HepG2 (cell line): Measurements from ENCODE around the gene ATG4D. TPM values are rescaled to one million over a fixed set of nuclear protein-coding genes. Genes with fewer than 3 reads are reported as not detected.

Experiments used
- CBX5 ChIP-seq: sonication (generic); formaldehyde crosslinking; IDR thresholded peaks from 2 replicates; pipeline ENCODE4 v1.4.0; 2020; ENCODE audit warnings: missing genetic modification reagents, borderline replicate concordance
- ETV6 ChIP-seq: sonication (generic); formaldehyde crosslinking; conservative IDR thresholded peaks from 2 replicates; pipeline ENCODE4 v1.4.0; 2020; ENCODE audit warnings: missing genetic modification reagents
- HOXD1 ChIP-seq: sonication (generic); formaldehyde crosslinking; IDR thresholded peaks from 2 replicates; pipeline ENCODE4 v1.5.0; 2020; ENCODE audit warnings: missing genetic modification reagents
- IRF2 ChIP-seq: IDR thresholded peaks from 2 replicates; pipeline ENCODE4 v1.6.1; 2018; ENCODE audit warnings: missing genetic modification reagents, missing compliant biosample characterization
- POLR2AphosphoS5 ChIP-seq: IDR thresholded peaks from 2 replicates; pipeline ENCODE4 v1.6.1; 2012; ENCODE audit warnings: low read depth, low read length
- RAD51 ChIP-seq: fragments of 450-650 bp; IDR thresholded peaks from 2 replicates; pipeline ENCODE4 v1.6.1; 2016; ENCODE audit warnings: borderline replicate concordance
- REXO4 ChIP-seq: sonication (generic); formaldehyde crosslinking; IDR thresholded peaks from 2 replicates; pipeline ENCODE4 v1.8.0; 2022; ENCODE audit warnings: missing genetic modification reagents, mild to moderate bottlenecking, borderline replicate concordance
- SALL1 ChIP-seq: sonication (generic); formaldehyde crosslinking; IDR thresholded peaks from 2 replicates; pipeline ENCODE4 v1.8.0; 2022; ENCODE audit warnings: mild to moderate bottlenecking, missing genetic modification reagents
- SRSF9 ChIP-seq: fragments of 200-400 bp; formaldehyde crosslinking; IDR thresholded peaks from 2 replicates; pipeline ENCODE4 v1.6.1; 2018; ENCODE audit warnings: borderline replicate concordance, mild to moderate bottlenecking, low read depth, low read length; ENCODE audit not compliant: insufficient read depth, poor library complexity, severe bottlenecking
- SSRP1 ChIP-seq: IDR thresholded peaks from 2 replicates; pipeline ENCODE4 v1.6.1; 2016; ENCODE audit warnings: control low read depth
- TBP ChIP-seq: sonication (generic); formaldehyde crosslinking; IDR thresholded peaks from 2 replicates; pipeline ENCODE4 v1.5.0; 2020; ENCODE audit warnings: missing genetic modification reagents
- TOPORS ChIP-seq: sonication (generic); formaldehyde crosslinking; IDR thresholded peaks from 2 replicates; pipeline ENCODE4 v1.8.0; 2023; ENCODE audit warnings: mild to moderate bottlenecking, missing genetic modification reagents
- XBP1 ChIP-seq: sonication (generic); formaldehyde crosslinking; IDR thresholded peaks from 2 replicates; pipeline ENCODE4 v1.5.0; 2020; ENCODE audit warnings: missing genetic modification reagents
- YEATS2 ChIP-seq: sonication (generic); formaldehyde crosslinking; IDR thresholded peaks from 2 replicates; pipeline ENCODE4 v1.4.0; 2020; ENCODE audit warnings: missing genetic modification reagents, borderline replicate concordance
- ZFP36L1 ChIP-seq: sonication (generic); formaldehyde crosslinking; IDR thresholded peaks from 2 replicates; pipeline ENCODE4 v1.8.0; 2022; ENCODE audit warnings: mild to moderate bottlenecking, missing genetic modification reagents, moderate library complexity
- ZNF274 ChIP-seq: sonication (generic); formaldehyde crosslinking; IDR thresholded peaks from 2 replicates; pipeline ENCODE4 v1.5.1; 2020; ENCODE audit warnings: mild to moderate bottlenecking, missing genetic modification reagents
- ZNF3 ChIP-seq: IDR thresholded peaks from 2 replicates; pipeline ENCODE4 v1.7.0; 2017; ENCODE audit warnings: inconsistent platforms
- ZSCAN20 ChIP-seq: sonication (generic); formaldehyde crosslinking; IDR thresholded peaks from 2 replicates; pipeline ENCODE4 v1.4.0; 2020; ENCODE audit warnings: missing genetic modification reagents, mild to moderate bottlenecking, borderline replicate concordance
- ZSCAN30 ChIP-seq: sonication (generic); formaldehyde crosslinking; IDR thresholded peaks from 2 replicates; pipeline ENCODE4 v1.5.0; 2020; ENCODE audit warnings: mild to moderate bottlenecking, missing genetic modification reagents
- polyA plus RNA-seq, 8 experiments: library from polyadenylated mRNA; depleted of rRNA in 3 of 8; stranded (reverse) in 7 of 8; unstranded in 1 of 8; fragments of >200 nt; fragmentation: Illumina TruSeq in 4 of 8; extraction: Trizol in 4 of 8; gene quantifications; 2 replicates each; pipeline versions ENCODE4 v1.2.1 to v1.2.3, GENCODE V29; 2011 to 2016; ENCODE audit warnings: low read depth in 4 of 8, missing spikeins in 1 of 8, mixed read lengths in 1 of 8; ENCODE audit not compliant: insufficient read depth in 1 of 8
- total RNA-seq, 5 experiments: library from RNA; depleted of rRNA; stranded (reverse); fragments of >200 nt; fragmentation: Illumina TruSeq; extraction: Trizol; gene quantifications; 2 replicates each; pipeline ENCODE4 v1.2.3, GENCODE V29; 2016; ENCODE audit warnings: low read depth in 1 of 5
- TF ChIP-seq, protein P1 (sequence below): sonication (generic); formaldehyde crosslinking; IDR thresholded peaks from 2 replicates; pipeline ENCODE4 v1.4.0; 2020; ENCODE audit warnings: missing genetic modification reagents
- TF ChIP-seq, protein P2 (sequence below): sonication (generic); formaldehyde crosslinking; conservative IDR thresholded peaks from 2 replicates; pipeline ENCODE4 v1.8.0; 2022; ENCODE audit warnings: low read depth, missing genetic modification reagents
- TF ChIP-seq, protein P3 (sequence below): sonication (generic); formaldehyde crosslinking; IDR thresholded peaks from 2 replicates; pipeline ENCODE4 v1.8.0; 2022; ENCODE audit warnings: mild to moderate bottlenecking, missing genetic modification reagents, moderate library complexity
- TF ChIP-seq, protein P4 (sequence below): sonication (generic); formaldehyde crosslinking; IDR thresholded peaks from 2 replicates; pipeline ENCODE4 v1.8.0; 2022; ENCODE audit warnings: mild to moderate bottlenecking, missing genetic modification reagents, borderline replicate concordance

ATG4D gene
- total and polyA plus RNA-seq, 2 of the 13 experiments (the other 11 are each of a cell fraction or from before 2014, with no cell fraction given), result 17.8 to 19.0 TPM

DNA sequence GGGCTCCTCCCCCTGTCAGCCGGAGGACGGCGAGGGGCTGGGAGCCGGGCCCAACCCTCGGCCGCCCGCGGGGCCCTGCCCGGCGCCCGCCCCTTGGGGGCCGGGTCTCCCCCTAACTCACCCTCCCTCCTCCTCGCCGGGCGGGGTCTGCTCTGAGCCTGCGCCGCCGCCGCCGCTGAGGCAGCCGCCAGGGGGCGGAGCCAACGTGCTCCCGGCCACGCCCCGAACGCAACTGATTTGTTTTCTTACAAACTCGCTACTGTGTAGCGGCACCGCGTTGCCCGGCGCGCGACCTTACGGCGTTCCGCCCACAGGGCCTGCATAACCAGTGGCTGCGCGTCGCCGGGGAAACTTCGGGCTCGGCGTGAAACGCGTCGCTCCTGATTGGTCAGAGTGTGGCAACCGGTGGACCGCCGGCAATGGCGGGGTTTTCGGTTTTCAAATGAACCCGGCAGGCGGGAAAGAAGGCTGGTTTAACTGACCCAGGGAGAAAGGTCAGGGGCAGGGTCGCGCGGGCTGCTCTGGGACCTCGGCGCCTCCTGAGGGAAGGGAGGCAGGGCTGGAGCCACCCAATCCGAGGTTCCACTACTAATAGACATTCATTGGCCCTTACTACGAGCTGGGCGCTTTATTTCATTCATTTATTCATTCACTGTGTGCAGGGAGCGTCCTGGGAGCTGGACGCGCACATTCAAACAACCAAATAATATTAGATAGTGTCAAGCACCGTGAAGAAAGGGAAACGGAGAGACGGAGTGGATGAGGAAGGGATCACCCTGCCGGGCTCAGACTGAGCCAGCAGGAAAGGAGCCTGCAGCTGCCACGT, 25.3 kb downstream of the ATG4D start, which contains the start of gene CDKN2D (continued):
- peak; percentile 72; the same call in 1 of the 2 replicates for TF ChIP-seq YEATS2 (CRISPR knock-in tag)
- TF ChIP-seq IRF2 (CRISPR knock-in tag), result peak; percentile 63; the same call in 1 of the 2 replicates
- 0 out of 2 replicates have a peak, but pooled peaks have one; percentile 27 for TF ChIP-seq XBP1 (CRISPR knock-in tag)
- TF ChIP-seq SSRP1, result no peak
- TF ChIP-seq ZSCAN20 (CRISPR knock-in tag), result no peak; the same call in 1 of the 2 replicates
- peak; percentile 81; the same call in 1 of the 2 replicates for TF ChIP-seq REXO4
- TF ChIP-seq, protein P1, sequence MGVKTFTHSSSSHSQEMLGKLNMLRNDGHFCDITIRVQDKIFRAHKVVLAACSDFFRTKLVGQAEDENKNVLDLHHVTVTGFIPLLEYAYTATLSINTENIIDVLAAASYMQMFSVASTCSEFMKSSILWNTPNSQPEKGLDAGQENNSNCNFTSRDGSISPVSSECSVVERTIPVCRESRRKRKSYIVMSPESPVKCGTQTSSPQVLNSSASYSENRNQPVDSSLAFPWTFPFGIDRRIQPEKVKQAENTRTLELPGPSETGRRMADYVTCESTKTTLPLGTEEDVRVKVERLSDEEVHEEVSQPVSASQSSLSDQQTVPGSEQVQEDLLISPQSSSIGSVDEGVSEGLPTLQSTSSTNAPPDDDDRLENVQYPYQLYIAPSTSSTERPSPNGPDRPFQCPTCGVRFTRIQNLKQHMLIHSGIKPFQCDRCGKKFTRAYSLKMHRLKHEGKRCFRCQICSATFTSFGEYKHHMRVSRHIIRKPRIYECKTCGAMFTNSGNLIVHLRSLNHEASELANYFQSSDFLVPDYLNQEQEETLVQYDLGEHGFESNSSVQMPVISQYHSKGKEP (CRISPR knock-in tag), result no peak
- TF ChIP-seq TOPORS (CRISPR knock-in tag), result peak; percentile 93; the same call in 1 of the 2 replicates
- no peak; the same call in 1 of the 2 replicates for TF ChIP-seq SALL1 (CRISPR knock-in tag)
- TF ChIP-seq HOXD1, result no peak
- TF ChIP-seq ZNF3 (CRISPR knock-in tag), result no peak
- peak; percentile 100 for TF ChIP-seq ZFP36L1
- TF ChIP-seq ZNF274 (CRISPR knock-in tag), result no peak
- TF ChIP-seq, protein P2, sequence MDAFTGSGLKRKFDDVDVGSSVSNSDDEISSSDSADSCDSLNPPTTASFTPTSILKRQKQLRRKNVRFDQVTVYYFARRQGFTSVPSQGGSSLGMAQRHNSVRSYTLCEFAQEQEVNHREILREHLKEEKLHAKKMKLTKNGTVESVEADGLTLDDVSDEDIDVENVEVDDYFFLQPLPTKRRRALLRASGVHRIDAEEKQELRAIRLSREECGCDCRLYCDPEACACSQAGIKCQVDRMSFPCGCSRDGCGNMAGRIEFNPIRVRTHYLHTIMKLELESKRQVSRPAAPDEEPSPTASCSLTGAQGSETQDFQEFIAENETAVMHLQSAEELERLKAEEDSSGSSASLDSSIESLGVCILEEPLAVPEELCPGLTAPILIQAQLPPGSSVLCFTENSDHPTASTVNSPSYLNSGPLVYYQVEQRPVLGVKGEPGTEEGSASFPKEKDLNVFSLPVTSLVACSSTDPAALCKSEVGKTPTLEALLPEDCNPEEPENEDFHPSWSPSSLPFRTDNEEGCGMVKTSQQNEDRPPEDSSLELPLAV (CRISPR knock-in tag), result peak; percentile 94
- no peak for TF ChIP-seq TBP (CRISPR knock-in tag)
- TF ChIP-seq ZSCAN30 (CRISPR knock-in tag), result no peak
- TF ChIP-seq ETV6 (CRISPR knock-in tag), result 0 out of 2 replicates have a peak, but pooled peaks have one; percentile 32
- TF ChIP-seq RAD51, result no peak
- peak; percentile 43 for TF ChIP-seq POLR2AphosphoS5
- TF ChIP-seq CBX5 (CRISPR knock-in tag), result no peak
- TF ChIP-seq, protein P3, sequence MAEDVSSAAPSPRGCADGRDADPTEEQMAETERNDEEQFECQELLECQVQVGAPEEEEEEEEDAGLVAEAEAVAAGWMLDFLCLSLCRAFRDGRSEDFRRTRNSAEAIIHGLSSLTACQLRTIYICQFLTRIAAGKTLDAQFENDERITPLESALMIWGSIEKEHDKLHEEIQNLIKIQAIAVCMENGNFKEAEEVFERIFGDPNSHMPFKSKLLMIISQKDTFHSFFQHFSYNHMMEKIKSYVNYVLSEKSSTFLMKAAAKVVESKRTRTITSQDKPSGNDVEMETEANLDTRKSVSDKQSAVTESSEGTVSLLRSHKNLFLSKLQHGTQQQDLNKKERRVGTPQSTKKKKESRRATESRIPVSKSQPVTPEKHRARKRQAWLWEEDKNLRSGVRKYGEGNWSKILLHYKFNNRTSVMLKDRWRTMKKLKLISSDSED (CRISPR knock-in tag), result no peak
- no peak for TF ChIP-seq SRSF9
- TF ChIP-seq, protein P4, sequence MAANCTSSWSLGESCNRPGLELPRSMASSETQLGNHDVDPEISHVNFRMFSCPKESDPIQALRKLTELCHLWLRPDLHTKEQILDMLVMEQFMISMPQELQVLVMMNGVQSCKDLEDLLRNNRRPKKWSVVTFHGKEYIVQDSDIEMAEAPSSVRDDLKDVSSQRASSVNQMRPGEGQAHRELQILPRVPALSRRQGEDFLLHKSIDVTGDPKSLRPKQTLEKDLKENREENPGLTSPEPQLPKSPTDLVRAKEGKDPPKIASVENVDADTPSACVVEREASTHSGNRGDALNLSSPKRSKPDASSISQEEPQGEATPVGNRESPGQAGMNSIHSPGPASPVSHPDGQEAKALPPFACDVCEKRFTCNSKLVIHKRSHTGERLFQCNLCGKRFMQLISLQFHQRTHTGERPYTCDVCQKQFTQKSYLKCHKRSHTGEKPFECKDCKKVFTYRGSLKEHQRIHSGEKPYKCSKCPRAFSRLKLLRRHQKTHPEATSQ (CRISPR knock-in tag), result peak; percentile 96; the same call in 1 of the 2 replicates
